ENCODE measurements around the gene FBXL15.
"Not testable (repeated sequence)": the region's sequence is repeated elsewhere in the genome, so short reads cannot be mapped to it uniquely, and the experiment has no call there.

FBXL15 gene

DNA sequence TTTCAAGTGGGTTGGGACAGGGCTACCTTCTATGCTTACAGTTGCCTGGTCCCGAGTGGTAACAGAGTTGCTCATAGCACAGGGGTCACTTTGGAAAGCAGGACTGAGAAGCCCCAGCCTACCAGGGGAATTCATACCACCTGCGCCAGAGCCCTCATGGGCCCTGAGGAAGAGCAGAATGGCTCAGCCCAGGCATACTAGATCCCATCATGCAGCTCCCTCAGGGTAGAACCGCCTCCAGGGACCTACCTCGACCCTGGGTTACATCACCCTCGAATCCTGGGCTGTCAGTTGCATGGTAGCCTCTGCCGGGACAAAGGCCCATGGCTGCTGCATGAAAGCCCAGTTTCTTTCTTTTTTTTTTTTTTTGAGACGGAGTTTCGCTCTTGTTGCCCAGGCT lies 8.8 kb downstream of the FBXL15 start:
- no peak for DNase-seq

DNA sequence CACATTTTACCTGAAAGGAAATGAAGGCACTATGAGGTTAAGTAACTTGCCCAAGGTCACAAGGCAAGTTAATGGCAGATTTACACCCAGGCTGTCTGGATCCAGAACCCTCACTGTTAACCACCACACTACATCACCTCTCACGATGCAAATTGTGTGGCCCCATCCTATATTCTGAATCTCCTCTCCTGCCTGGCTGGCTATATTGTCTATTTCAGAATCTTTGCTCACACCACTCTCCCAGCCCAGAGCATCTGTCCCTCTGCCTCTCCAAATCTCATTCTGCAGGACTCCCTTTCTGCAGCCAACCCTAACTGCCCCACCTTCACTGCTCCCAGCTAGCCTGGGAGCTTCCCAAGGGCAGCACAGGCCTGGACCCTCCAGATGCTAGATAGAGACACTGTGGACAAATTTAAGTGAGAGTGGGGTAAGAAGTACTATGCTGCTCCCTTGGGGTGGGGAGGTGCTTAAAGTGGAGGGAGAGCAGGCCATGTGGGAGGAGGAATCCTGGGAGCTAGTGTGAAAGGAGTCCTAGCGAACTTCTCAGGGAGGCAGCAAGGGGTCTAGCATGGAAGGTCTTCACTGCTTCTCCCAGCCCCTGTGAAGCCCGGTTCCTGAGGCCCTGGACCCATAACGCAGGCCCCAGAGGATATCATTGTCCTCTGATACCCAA lies 11.0 kb downstream of the FBXL15 start:
- no peak for DNase-seq

DNA sequence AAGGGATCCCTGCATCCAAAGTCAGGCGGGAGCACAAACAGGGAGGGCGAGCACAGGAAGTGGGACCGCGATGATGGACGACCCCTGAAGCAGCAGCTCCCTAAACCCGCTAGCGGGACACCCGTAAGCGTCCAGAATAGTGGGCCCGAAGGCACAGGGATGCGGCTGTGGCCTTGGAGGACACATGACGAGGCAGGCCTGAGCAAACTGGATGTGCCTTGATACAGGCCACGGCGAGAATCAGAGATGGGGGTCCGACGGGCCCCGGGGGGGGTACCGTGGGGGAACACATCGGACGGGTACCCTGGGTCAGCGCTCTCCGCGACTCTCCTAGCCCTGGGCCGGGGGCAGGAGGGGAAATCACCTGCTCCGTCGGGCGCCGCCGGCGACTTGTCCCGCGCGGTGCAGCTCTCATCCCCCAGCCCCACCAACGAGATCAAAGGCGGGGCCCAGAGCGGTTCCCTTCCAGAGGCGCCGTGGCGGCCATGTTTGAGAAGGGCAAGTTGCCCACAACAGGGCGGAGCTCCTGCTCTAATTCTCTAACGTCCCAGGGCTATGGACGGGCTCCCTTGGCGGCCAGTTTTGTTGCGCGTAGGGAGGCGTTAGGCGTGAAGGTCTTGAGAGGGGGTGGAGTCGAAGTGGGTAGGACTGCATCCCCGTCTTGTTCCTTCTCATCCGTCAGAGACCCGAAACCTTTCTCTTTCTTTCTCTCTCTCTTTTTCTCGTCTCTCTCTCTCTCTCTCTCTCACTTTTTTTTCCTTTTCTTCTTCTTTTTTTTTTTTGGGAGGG lies 11.7 kb downstream of the FBXL15 start, which contains the start of gene CUEDC2:
CUEDC2 (minus strand) TSS at position 413 of the 789 bp plus-strand sequence. CDS start 7,386 bp downstream, outside the sequence.
- peak; percentile 93 for DNase-seq

DNA sequence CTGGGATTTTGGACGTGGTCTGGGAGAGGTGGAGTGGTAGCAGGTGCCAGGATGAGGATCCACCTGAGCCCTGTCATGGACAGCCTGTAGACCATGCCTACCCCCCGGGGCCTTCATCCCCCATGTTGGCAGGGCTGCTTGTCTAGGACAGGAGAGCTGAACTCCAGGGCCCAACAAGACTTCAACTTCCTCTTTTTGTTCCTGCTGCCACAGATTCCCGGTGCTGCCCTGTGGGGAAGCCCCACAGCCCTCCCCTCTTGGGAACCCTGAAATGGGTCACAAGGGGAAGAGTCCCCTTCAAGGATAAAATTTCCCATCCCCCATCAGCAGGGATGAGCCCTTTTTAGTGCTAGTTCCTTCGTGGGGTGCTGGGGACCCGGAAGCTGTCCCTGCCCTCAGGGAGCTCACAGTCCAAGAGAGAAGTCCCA lies 13.0 kb downstream of the FBXL15 start:
- DNase-seq: no peak

DNA sequence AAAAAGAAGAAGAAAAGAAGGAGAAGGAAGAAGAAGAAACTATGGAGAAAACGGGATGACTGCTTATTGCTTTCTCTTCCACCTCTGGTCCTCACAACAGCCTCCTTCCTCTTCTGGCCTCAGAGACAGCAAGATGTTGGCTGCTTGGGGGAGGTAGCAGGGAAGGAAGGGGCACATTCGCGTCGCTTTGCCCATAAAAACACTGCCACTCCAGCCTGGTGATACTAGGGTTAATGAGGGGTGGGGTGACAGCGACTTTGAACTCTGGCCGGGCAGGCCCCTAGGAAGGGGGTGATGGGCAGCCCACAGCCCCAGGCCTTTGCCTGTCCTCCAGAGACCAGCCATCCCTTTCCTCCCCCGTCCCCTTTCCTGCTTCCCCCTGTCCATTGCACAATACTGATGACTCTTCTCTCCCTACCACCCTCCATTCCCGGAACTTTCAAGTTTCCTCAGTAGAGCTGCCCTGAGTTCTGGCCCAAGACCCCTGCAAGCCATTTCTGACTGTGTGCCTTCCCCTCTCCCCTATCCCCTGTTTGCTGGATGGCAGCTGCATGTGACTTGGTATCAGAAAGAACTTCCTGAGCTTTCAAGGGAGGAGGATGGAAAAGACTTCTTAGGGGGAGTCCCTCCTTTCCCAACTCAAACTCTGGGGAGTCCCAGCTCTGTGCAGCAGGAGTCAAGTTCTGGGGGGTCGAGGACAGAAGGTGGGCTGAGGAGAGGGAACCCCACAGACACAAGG lies 13.9 kb downstream of the FBXL15 start:
- peak; percentile 57 for DNase-seq

DNA sequence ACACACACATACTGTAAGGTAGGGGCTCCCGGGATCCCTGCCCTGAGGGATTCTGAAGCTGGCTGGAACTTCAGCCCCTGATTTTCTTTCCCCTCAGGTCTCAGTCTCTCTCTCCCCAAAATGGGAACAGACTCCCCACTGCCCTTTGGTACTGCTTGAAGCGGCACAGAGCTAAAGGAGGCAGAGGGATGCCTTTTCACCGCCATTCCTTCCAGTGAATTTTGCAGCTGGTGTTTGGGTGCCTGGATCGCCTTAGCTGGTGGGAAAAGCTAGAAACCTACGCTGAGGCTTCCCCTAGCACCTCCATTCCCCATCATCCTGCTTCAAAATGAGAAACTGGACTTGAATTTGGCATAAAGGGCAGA lies 14.5 kb downstream of the FBXL15 start:
- no peak for DNase-seq

DNA sequence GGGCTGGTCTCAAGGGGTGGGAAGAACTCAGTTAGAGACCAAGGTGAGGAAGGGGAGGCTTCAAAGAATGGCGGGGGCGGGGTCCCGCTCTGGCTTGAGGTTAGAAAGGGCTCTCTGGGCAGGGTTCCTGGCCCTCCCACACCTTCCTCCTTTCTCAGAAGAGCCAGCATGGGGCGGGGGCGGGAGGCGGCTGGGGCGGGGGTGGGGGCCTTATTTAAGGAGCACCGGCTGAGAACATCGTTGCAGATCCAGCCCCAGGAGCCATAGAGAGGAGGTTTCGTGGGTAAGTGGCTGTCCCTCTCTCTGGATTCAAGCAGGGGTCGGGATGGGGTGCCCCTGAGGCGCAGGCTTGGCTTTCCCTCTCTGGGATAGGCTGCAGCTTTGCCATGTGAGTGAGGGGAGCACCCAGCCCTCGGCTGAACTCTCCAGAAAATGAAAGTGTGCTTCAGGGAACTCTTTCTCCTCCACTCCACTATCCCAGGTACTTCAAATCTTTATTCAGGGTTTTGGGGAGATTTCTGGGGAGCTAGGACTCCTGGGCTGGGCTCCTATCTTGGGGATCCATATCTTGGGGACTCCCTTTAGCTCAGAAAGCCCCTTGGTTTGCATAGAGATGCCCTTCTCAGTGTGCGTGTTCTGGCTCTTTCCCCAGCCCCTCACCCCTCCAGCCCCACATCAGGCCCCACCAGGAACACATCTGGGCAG lies 15.0 kb downstream of the FBXL15 start:
- peak; percentile 56 for DNase-seq

DNA sequence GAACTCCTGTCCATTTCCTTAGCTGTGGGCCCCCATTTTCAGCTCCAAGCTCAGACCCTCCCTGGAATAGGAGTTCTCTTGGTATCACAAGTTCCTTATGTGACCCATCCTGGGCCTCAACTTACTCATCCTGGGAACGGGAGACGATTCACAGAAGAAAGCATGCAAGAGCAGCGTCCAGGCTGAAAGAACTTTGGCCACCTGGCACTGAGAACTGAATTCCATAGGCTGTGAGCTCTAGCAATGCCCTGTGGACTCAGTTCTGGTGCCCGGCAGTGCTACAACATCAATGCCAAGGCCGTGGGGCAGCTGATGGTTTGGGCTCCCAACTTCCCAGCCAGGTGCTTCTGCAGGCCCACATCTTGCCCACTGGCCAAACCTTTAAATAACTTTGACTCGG lies 15.7 kb downstream of the FBXL15 start:
- no peak for DNase-seq

DNA sequence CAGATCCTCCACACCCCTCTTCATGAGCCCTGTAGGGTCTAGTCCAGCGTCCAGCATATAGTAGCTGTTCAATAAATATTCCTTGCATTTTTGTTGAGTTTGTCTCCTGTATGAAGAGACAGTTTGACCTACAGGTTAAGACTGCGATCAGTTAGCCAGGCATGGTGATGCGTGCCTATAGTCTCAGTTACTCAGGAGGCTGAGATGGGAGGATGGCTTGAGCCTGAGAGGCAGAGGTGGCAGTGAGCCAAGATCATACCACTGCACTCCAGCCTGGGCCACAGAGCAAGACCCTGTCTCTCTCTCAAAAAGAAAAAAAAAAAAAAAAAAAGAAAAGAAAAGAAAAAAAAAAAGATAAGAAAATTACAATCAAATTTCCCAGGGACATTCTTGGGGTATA lies 16.9 kb downstream of the FBXL15 start:
- no peak for DNase-seq

DNA sequence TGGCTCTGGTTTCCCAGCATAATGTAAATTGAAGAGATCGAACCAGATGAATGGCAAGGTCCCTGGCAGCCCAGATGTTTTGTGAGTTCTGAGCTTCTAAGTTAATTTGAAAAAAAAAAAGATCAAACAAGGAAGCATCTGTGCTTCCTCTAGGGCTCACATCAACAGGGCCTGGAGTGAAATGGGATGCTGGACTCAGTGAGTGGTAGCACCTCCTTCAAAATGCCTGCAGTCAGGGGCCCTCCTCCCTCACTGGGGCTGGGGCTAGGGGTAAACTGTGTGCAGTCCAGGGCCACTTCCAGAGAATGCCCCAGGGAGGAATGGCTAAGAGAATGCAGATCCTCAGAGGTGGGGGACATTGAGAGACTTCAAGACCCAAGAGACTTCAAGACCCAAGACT lies 17.7 kb downstream of the FBXL15 start:
- DNase-seq: no peak

DNA sequence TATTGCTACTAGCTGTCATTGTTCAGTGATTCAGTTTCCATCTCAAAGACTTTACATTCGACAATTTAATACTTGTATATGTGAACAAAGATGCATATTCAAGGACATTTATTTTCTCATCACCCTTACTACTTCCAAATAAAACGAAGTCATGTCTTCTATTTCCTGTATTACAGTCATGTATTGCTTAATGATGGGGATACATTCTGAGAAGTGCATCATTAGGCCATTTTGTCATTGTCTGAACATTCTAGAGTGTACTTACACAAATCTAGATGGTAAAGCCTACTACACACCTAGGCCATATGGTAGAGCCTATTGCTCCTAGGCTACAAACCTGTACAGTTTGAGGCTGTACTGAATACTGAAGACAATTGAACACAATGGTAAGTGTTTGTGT lies 24.2 kb downstream of the FBXL15 start:
- no peak for DNase-seq

DNA sequence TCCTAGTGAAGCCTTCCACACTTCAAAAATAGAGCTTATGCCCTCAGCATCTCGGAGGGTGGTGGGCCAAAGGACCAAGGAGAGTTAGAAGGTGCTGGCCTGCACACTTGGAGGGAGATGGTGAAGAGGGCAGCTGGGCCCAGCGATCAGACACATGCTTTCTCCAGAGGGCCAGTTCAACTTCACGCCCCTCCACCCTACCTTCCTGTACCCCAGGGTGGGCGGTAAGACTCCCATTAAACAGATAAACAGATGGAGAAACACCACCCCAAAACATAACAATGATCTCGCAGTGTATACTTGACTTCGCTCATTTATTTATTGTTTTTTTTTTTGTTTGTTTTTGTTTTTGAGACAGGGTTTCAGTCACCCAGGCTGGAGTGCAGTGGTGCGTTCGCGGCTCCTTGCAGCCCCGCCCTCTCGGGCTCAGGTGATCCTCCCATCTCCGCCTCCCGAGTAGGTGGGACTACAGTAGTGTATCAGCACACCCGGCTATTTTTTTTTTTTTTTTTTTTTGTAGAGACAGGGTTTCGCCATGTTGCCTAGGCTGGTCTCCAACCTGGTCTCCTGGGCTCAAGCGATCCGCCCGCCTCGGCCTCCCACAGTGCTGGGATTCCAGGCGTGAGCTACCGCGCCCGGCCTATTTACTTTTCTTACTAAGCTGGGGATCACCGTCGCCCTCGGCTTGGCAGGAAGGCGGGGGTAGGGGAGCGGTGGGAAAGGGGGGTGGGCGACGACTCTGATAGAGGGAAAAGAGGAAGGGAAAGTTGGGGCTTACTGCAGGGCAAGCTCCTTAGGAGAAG lies 28.9 kb downstream of the FBXL15 start:
- peak; percentile 61 for DNase-seq

DNA sequence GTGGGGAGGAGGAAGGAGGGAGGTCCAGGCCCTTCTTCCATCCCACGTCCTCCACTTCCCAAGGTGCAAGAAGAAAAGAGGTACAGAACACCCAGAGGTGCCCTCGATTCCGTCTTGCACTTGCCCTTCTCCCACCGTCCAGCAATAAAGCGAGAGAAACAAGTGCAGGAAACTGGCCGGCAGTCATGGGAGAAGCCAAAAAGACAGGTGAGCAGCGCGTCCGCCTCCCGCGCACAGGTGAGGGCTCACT lies 29.4 kb downstream of the FBXL15 start:
- DNase-seq: no peak

DNA sequence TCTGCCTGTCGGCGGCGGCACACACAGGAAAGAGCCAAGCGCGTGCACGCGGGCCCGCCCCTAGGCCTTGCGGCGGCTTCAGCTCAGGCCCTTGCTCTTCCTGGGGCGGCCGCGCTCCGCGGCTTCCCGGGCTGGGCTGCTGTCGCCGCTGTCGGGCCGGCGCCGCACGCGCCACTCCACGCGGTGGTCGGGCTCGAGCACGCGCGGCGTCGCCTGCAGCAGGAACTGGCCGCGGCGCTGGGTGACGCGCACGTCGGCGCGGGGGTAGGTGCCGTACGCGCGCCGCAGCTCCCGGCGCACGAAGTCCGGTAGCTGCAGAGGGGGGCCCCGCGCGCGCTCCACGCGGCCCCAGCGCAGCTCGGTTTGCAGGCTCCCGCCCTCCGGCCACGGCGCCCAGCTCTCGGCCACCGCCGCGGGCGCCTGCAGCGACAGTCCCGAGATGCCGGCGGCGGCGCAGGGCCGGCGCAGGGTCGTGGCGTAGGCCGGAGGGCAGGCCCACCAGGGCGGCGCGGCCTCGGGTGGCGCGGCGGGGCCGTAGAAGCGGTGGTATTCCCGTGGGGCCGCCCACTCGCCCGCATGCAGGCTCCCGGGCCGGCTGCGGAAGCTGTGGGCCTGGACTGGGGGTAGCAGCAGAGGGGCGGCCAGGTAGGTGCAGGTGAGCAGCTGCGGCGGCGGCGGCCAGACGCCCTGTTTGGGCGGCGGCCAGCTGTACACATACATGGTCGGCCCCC lies 29.9 kb downstream of the FBXL15 start:
- DNase-seq: peak; percentile 86

DNA sequence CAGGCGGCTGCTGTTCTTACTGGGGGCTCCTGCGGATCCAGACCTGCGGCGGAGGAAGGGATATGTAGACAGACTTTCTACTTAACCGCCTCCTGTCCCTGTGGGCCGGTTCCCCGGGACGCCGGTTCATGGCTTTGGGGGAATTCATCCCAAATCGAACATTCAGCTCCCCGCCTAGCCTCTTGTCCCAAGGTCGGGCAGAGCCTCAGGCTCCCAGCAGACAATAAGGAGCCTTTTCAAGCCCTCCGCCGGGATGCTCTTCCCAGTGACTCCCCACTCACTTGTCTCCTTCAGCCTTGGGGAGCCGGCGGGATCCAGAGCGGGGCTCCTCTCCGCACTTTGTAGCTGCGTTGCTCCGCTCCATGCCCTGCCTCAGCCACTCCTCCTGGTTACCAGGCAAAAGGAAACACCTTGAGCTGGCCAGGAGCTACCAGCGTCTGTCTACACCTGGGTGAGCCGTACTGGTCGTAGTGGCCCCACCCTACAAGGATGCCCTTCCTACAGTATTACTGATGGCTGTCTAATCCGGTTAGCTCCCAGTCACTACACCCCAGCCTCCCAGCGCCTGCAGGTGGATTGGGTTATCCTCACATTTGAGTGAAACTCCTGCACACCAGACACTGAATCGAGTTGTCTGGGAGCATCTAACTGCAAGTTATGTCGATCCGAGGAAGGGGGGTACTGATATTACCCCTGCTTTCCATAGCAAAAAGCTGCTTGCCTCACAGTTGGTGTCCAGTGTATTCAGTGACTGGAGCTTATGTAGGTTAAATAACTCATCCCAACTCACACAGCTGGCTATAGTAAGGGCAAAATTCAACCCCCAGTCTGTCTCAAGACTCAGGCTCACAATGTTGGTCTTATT lies 30.7 kb downstream of the FBXL15 start, which contains the start of gene C10orf95:
C10orf95 (minus strand) TSS at position 439 of the 865 bp plus-strand sequence. CDS start 450 bp downstream, outside the sequence.
- DNase-seq: no peak

DNA sequence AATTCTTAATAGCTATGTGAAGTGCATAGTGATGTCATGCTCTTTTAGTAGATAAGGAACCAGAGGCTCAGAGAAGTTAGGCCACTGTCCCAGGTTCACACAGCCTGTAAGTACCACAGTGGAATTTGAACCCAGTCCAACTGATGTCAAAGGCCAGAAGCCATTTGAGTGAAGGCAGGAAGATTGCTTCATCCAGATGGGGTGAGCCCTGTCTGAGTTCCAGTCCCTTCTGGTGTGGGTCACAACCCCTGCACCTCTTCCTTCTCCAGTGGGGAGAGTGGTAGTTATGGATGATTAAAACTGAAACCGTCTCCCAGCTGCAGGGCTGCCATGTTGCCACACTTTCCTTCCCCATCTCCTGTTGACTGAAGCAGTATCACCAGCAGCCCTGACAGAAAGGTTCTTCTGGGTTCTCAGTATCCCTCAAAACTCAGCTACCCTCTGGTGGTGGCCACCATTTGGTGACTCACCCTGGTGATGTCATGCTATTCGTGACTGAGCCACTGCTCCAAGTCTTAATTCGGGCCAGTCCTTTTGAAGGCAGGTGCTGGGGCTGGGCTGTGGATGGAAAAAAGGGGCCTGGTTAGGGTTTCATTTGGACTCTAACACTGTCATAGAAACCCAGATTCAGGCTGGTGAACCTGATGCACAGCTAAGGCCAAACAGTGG lies 32.2 kb downstream of the FBXL15 start:
- no peak for DNase-seq

DNA sequence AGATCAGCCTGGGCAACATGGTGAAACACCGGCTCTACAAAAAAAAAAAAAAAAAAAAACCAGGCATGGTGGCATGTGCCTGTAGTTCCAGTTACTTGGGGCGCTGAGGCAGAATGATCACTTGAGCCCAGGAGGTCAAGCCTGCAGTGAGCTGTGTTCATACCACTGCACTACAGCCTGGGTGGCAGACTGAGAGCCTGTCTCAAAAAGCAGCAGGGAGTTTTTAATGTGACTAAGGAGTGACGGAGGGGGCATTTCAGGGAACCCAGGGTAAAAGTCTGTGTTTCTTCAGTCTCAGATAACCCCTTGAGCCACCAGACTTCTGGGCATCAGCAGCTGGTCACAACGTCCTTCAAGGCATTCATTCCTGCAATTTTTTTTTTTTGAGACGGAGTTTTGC lies 32.9 kb downstream of the FBXL15 start:
- no peak for DNase-seq

DNA sequence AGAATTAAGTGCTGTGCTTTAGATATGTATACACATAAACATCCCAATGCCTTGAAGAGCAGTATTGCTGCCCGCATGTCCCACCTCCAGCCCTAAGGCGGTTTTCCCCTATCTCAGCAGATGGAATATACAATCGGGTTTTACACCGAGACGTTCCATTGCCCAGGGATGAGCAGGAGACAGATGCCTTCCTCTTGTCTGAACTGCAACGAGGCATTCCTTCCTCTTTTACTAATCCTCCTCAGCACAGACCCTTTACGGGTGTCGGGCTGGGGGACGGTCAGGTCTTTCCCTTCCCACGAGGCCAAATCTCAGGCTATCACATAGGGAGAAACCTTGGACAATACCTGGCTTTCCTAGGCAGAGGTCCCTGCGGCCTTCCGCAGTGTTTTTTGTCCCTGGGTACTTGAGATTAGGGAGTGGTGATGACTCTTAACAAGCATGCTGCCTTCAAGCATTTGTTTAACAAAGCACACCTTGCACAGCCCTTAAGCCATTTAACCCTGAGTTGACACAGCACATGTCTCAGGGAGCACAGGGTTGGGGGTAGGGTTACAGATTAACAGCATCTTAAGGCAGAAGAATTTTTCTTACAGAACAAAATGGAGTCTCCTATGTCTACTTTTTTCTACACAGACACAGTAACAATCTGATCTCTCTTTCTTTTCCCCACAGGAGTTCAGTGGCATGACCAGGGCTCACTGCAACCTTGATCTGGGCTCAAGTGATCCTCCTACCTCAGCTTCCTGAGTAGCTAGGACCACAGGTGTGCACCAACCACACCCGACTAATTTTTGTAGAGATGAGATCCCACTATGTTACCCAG lies 34.2 kb downstream of the FBXL15 start:
- not testable (repeated sequence) for DNase-seq

Data from right kidney (tissue), 1 donor.